HCT116 (cell line): ENCODE measurements around the gene CHST11. TPM values are rescaled to one million over a fixed set of nuclear protein-coding genes. Genes with fewer than 3 reads are reported as not detected.

Experiments used
- ATAC-seq: fragments of 200-7000 bp; cut with Tn5 transposase; 2 replicates; pipeline ENCODE4 v1.9.1; 2020; ENCODE audit warnings: mild to moderate bottlenecking, moderate library complexity
- BruUV-seq: library from RNA; stranded (reverse); fragments of 400-500 nt; replicated peaks from 2 replicates; lab custom pipeline; 2021; lab: Mats Ljungman, UMichigan
- CTCF ChIA-PET: fragments of 300-600 bp; sonication (Branson Sonifier 250); formaldehyde crosslinking; loops from one replicate; lab custom pipeline; 2021; ENCODE audit warnings: antibody characterized with exemption; lab: Charles Lee
- POLR2A ChIA-PET: fragments of 300-600, 350-600 bp; sonication (Branson Sonifier 250); formaldehyde crosslinking; loops from one replicate; lab custom pipeline; 2021; ENCODE audit warnings: antibody characterized with exemption; lab: Charles Lee
- RAD21 ChIA-PET, 2 experiments: fragments of 300-600 bp; sonication (Branson Sonifier 250); formaldehyde crosslinking; loops; one replicate each; lab custom pipeline; 2023; ENCODE audit warnings: low total read pairs in 2 of 2; ENCODE audit not compliant: uncharacterized antibody in 2 of 2, unreplicated experiment in 2 of 2, low non-redundant PET in 1 of 2; lab: Charles Lee
- DNase-seq: peaks from one replicate; pipeline ENCODE4 v3.0.0-alpha.2; 2010; ENCODE audit warnings: low read depth, low spot score
- H2AFZ ChIP-seq: fragments of 200-600 bp; shearing (Covaris generic), sonication (generic); 2 replicates; pipeline ENCODE4 v1.6.1; 2017; ENCODE audit warnings: low read depth, mixed run types, mixed read lengths, antibody characterized with exemption, low read length; ENCODE audit not compliant: poor library complexity, severe bottlenecking
- H3K27ac ChIP-seq: 2 replicates; pipeline ENCODE4 v1.5.1; 2012; ENCODE audit warnings: low read depth, low read length
- H3K27me3 ChIP-seq: fragments of 200-600 bp; sonication (generic); 2 replicates; pipeline ENCODE4 v1.6.1; 2016; ENCODE audit warnings: mixed run types, low read length, mixed read lengths; ENCODE audit not compliant: insufficient read depth
- H3K36me3 ChIP-seq, 2 experiments: fragments of 200-500 bp in 1 of 2; fragments of 200-600 bp in 1 of 2; sonication (Bioruptor generic) in 1 of 2; sonication (generic) in 1 of 2; 2 replicates each; pipeline versions ENCODE4 v1.5.1 to v1.6.1; 2014 to 2016; ENCODE audit warnings: low read length in 2 of 2, inconsistent platforms in 1 of 2, mixed read lengths in 1 of 2, mixed run types in 1 of 2; ENCODE audit not compliant: insufficient read depth in 2 of 2, control insufficient read depth in 1 of 2
- H3K4me1 ChIP-seq, 2 experiments: fragments of 200-600 bp in 1 of 2; sonication (generic) in 1 of 2; 2 replicates each; pipeline versions ENCODE4 v1.5.1 to v1.6.1; 2012 to 2017; ENCODE audit warnings: low read length in 2 of 2, inconsistent platforms in 1 of 2, mild to moderate bottlenecking in 1 of 2, mixed read lengths in 1 of 2, mixed run types in 1 of 2, moderate library complexity in 1 of 2; ENCODE audit not compliant: insufficient read depth in 2 of 2, control insufficient read depth in 1 of 2
- H3K4me2 ChIP-seq: fragments of 200-600 bp; sonication (generic); 2 replicates; pipeline ENCODE4 v1.6.1; 2017; ENCODE audit warnings: mixed run types, low read length, mixed read lengths
- H3K4me3 ChIP-seq, 2 experiments: fragments of 200-600 bp in 1 of 2; sonication (generic) in 1 of 2; replicated peaks in 1 of 2; 2 replicates each; pipeline ENCODE4 v1.5.1; 2011 to 2016; ENCODE audit warnings: low read length in 2 of 2, control low read depth in 1 of 2, low read depth in 1 of 2, mild to moderate bottlenecking in 1 of 2, mixed read lengths in 1 of 2, mixed run types in 1 of 2
- H3K79me2 ChIP-seq: fragments of 200-600 bp; sonication (generic); 2 replicates; pipeline ENCODE4 v1.6.1; 2017; ENCODE audit warnings: mild to moderate bottlenecking, mixed run types, low read length, moderate library complexity, mixed read lengths; ENCODE audit not compliant: insufficient read depth
- H3K9ac ChIP-seq: fragments of 200-600 bp; sonication (generic); 2 replicates; pipeline ENCODE4 v1.6.1; 2016; ENCODE audit warnings: low read length, mixed read lengths
- H3K9me2 ChIP-seq: fragments of 200-600 bp; sonication (generic), shearing (Covaris generic); 2 replicates; pipeline ENCODE4 v1.6.1; 2017; ENCODE audit warnings: mixed run types, mild to moderate bottlenecking, moderate library complexity; ENCODE audit not compliant: insufficient read depth
- H3K9me3 ChIP-seq, 2 experiments: fragments of 200-500 bp in 1 of 2; fragments of 200-600 bp in 1 of 2; sonication (Bioruptor generic) in 1 of 2; sonication (generic) in 1 of 2; 2 replicates each; pipeline ENCODE4 v1.6.1; 2014 to 2017; ENCODE audit warnings: low read length in 2 of 2, mixed read lengths in 2 of 2, inconsistent platforms in 1 of 2, low read depth in 1 of 2, mild to moderate bottlenecking in 1 of 2, mixed run types in 1 of 2, moderate library complexity in 1 of 2; ENCODE audit not compliant: control insufficient read depth in 1 of 2, insufficient read depth in 1 of 2
- H4K20me1 ChIP-seq: fragments of 200-600 bp; sonication (generic), shearing (Covaris generic); 2 replicates; pipeline ENCODE4 v1.6.1; 2017; ENCODE audit warnings: mixed run types, mild to moderate bottlenecking, moderate library complexity; ENCODE audit not compliant: insufficient read depth
- CTCF ChIP-seq, 3 experiments: fragments of 200-600 bp in 1 of 3; sonication (generic) in 1 of 3; IDR thresholded peaks in 2 of 3; conservative IDR thresholded peaks in 1 of 3; 2 replicates each; pipeline ENCODE4 v1.5.1; 2012 to 2017; ENCODE audit warnings: low read depth in 2 of 3, low read length in 2 of 3, antibody characterized with exemption in 1 of 3, borderline replicate concordance in 1 of 3, control low read depth in 1 of 3, mild to moderate bottlenecking in 1 of 3, mixed read lengths in 1 of 3, mixed run types in 1 of 3, moderate library complexity in 1 of 3; ENCODE audit not compliant: insufficient read depth in 1 of 3
- RAD21 ChIP-seq: IDR thresholded peaks from 2 replicates; pipeline ENCODE4 v1.6.1; 2012; ENCODE audit warnings: low read depth, mild to moderate bottlenecking
- intact Hi-C: fragments of 100-400 bp; cut with micrococcal nuclease; formaldehyde crosslinking; loops from 2 replicates; pipeline ENCODE4 v1.10.0; 2022
- total RNA-seq: library from RNA; stranded (reverse); gene quantifications from one replicate; pipeline ENCODE4 v1.2.1, GENCODE V29; 2021; ENCODE audit not compliant: unreplicated experiment
- TF ChIP-seq, protein P1 (sequence below): IDR thresholded peaks from 2 replicates; pipeline ENCODE4 v1.6.1; 2012

The CHST11 gene
- total RNA-seq, 1 experiment from 2014 or later: 10.1 TPM

GRCh38 chr12:104730763-104731162 is 274.0 kb downstream of the CHST11 start (continued):
- no peak for TF ChIP-seq CTCF (IDR thresholded peaks at IDR 0.05 in 2 of 3, conservative IDR thresholded peaks at IDR 0.05 in 1 of 3; ENCODE audit: borderline replicate concordance in 1 of 3, insufficient read depth in 1 of 3, low read depth in 2 of 3, low read length in 2 of 3)

GRCh38 chr12:104733717-104734175 is 277.0 kb downstream of the CHST11 start:
- CTCF ChIA-PET: interaction anchor here (0.8 to 1.7 kb wide), 2 partner anchors 142 to 352 kb away, joined by 3 read pairs; no protein-coding TSS in a partner anchor
- peak; percentile 8 for DNase-seq
- no TSS peak for BruUV-seq

More at GRCh38 chr12:104733717-104734175, 277.0 kb downstream of the CHST11 start:
- peak; percentile 79 for ATAC-seq
- Histone ChIP-seq H3K27ac (no peak overlapping the region), H3K4me1 (no peaks in the 10 kb centered on the region; a peak in 1 of 4 replicates), H4K20me1 (no peaks in the 10 kb centered on the region), H3K4me2 (no peak overlapping the region), H3K27me3 (no peaks in the 10 kb centered on the region), H2AFZ (no peak overlapping the region), H3K4me3 (no peak overlapping the region), H3K9ac (no peak overlapping the region), H3K9me2 (no peaks in the 10 kb centered on the region), H3K36me3 (no peaks in the 10 kb centered on the region), H3K79me2 (no peaks in the 10 kb centered on the region), H3K9me3 (no peaks in the 10 kb centered on the region)
- intact Hi-C loops: loop anchor here (2.0 kb wide), 1 partner anchor 319 kb away; no protein-coding TSS in a partner anchor
- ChIA-PET POLR2A (no interaction called here), RAD21 (no interaction called here)
- TF ChIP-seq, protein P1, sequence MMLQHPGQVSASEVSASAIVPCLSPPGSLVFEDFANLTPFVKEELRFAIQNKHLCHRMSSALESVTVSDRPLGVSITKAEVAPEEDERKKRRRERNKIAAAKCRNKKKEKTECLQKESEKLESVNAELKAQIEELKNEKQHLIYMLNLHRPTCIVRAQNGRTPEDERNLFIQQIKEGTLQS: no peak
- TF ChIP-seq RAD21 (peak; percentile 74), CTCF (IDR thresholded peaks at IDR 0.05 in 2 of 3, conservative IDR thresholded peaks at IDR 0.05 in 1 of 3; ENCODE audit: borderline replicate concordance in 1 of 3, insufficient read depth in 1 of 3, low read depth in 2 of 3, low read length in 2 of 3) (peak; percentile 8 to 46 (median 42); a peak in 4 of 6 replicates)
- TF ChIP-seq, all 23 proteins: peak for 2
